D721Med (cell line): Measurements from ENCODE around the gene ACTRT2.

ENCODE experiments used
- DNase-seq: peaks from one replicate; pipeline ENCODE4 v3.0.0; 2011; ENCODE audit warnings: low spot score; ENCODE audit not compliant: insufficient read length
- FAIRE-seq: peaks from 2 replicates; lab custom pipeline; 2011; peaks lifted over from hg19 to GRCh38; lab: Jason Lieb, UNC
- TF ChIP-seq, protein P1 (sequence below): IDR thresholded peaks from 2 replicates; pipeline ENCODE4 v1.5.1; 2012; ENCODE audit warnings: mild to moderate bottlenecking, control low read depth; ENCODE audit not compliant: insufficient read depth; ENCODE audit errors: missing control alignments

ACTRT2 gene

DNA sequence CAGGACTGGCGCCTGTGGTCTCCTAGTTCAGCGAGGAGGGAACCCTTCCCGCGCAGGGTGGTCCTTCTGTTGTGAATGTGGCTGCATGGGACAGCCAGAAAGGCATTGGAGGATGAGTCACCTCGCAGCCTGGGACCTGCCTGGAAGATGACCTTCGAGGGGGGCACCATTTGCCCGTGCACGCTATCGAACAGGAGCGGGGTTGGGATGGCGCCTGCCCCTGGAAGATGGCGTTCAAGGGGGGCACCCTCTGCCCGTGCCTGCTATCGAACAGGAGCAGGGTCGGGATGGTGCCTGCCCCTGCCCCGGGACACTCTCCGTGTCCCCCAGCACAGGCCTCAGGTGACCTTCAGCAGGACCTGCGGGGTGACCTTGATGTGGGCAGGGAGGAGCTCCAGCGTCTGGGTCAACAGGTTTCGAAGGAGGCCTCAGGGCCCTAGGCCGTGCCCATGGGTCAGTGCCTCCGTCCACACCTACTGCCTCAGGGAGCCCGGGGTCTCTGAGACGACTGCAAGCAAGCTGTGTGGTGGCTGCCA, 1.7 kb upstream of the ACTRT2 start:
- no peak for DNase-seq
- FAIRE-seq, result no peak
- TF ChIP-seq, protein P1, sequence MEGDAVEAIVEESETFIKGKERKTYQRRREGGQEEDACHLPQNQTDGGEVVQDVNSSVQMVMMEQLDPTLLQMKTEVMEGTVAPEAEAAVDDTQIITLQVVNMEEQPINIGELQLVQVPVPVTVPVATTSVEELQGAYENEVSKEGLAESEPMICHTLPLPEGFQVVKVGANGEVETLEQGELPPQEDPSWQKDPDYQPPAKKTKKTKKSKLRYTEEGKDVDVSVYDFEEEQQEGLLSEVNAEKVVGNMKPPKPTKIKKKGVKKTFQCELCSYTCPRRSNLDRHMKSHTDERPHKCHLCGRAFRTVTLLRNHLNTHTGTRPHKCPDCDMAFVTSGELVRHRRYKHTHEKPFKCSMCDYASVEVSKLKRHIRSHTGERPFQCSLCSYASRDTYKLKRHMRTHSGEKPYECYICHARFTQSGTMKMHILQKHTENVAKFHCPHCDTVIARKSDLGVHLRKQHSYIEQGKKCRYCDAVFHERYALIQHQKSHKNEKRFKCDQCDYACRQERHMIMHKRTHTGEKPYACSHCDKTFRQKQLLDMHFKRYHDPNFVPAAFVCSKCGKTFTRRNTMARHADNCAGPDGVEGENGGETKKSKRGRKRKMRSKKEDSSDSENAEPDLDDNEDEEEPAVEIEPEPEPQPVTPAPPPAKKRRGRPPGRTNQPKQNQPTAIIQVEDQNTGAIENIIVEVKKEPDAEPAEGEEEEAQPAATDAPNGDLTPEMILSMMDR, result no peak

DNA sequence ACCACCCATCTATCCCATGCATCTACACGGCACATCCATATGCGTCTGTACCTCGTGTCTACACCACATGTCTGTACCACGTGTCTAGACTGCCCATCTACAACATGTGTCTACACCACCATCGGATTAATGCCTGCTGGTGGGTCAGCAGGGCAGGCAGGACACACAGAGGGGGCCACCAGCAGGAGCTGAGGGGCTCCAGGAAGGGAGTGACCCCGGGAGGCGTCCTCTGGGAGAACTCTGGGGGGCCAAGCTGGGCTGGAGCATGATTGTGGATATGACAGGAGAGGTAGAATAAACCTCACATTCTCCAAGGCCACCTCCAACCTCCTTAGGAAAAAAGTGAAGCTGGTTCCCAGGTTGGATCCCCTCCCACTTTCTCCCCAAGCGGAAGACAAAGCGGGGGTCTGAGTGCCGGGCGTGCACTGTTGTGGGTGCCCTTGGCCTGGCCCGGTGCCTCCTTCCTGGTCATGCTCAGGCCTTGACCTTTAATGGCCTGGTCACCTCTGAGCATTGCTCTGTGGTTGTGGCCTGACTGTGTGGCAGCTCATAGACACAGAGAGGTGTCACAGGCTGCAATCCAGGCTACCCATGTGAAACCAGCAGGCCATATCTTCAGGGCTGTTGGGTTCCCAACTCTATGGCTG, 881 bp upstream of the ACTRT2 start:
- TF ChIP-seq, protein P1, result no peak
- DNase-seq, result no peak
- no peak for FAIRE-seq

DNA sequence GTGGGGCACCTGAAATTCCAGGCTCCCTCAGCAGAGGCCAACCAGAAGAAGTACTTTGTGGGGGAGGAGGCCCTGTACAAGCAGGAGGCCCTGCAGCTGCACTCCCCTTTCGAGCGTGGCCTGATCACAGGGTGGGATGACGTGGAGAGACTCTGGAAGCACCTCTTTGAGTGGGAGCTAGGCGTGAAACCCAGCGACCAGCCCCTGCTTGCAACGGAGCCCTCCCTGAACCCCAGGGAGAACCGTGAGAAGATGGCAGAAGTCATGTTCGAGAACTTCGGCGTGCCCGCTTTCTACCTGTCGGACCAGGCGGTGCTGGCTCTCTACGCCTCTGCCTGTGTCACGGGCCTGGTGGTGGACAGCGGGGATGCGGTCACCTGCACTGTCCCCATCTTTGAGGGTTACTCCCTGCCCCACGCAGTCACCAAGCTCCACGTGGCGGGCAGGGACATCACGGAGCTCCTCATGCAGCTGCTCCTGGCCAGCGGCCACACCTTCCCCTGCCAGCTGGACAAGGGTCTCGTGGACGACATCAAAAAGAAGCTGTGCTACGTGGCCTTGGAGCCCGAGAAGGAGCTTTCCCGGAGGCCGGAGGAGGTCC, 634 bp downstream of the ACTRT2 start:
- DNase-seq (no peak), FAIRE-seq (no peak)
- TF ChIP-seq, protein P1, result no peak

DNA sequence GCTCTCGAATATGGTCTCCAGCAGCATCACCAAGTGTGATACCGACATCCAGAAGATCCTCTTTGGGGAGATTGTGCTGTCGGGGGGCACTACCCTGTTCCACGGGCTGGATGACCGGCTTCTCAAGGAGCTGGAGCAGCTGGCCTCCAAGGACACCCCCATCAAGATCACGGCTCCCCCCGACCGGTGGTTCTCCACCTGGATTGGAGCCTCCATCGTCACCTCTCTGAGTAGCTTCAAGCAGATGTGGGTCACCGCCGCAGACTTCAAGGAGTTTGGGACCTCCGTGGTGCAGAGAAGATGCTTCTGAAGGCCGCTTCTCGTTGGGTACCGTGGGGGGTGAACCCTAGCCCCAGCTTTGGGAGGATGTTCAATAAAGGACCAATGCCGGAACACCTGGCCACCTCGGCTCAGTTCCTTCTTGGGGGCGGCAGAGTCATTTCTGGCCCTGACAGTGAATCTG, 1.3 kb downstream of the ACTRT2 start:
- no peak for FAIRE-seq
- TF ChIP-seq, protein P1, result no peak
- DNase-seq, result no peak

DNA sequence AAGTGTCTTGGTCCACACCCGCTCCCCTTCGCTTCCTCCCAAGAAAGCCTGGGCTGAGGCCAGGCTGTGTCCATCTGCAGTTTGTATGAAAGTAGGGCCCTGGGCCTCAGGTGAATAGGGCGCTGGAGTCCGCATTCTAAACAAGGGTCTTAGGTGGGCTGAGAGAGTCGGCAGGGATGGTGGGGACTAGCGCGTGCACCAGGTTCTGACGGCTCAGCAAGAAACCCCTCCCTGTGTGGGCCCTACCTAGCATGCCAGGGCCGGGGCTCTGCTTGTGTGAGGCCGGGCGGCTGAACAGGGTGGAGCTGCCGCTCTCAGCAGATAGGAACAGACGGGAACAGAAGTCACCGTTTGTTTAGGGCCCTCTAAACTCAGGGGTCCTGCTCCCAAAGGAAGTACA, 1.7 kb downstream of the ACTRT2 start:
- no peak for FAIRE-seq
- TF ChIP-seq, protein P1, result no peak
- DNase-seq, result no peak

DNA sequence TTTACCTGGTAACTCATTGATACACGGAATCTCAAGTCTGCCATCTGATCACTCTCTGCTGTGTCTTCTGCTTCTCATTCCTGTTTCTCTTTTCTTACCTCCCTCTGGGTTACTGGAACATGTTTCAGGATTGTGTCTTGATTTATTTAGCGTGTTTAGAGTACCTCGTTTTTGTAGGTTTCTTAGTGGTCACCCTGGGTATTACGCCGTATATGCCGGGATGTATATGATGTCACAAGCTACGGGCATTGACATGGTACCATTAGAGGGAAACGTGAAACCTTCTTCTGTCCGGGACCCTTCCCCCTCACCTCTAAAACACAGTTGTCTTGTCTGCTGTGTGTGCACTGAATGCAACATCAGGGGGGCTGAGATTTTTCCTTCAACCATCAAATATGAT, 2.8 kb downstream of the ACTRT2 start:
- no peak for FAIRE-seq
- no peak for DNase-seq
- TF ChIP-seq, protein P1, result no peak

DNA sequence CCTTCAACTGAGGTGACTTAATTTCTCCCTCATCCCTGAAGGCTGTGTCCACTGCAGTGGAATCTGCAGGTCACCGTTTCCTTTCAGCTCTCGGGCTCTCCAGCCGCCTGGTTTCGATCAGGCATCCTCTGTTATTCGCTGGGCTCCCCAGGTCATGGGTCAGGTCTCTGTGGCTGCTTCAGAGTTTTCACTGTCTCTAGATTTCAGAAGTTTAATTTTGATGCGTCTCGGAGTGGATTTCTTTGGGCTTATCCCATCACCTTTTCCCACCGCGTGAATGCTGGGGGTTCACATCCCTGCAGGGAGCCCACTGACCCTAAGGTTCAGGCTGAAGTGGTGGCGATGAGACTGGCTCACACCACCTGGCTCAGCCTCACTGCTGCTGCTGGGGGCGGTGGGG, 3.3 kb downstream of the ACTRT2 start:
- DNase-seq, result no peak
- TF ChIP-seq, protein P1, result no peak
- FAIRE-seq, result no peak
